Body of pancreas (tissue), 4 donors: ENCODE data around the gene MAP7D2.

Experiments
- CTCF ChIP-seq, 7 experiments: fragments of 450-650 bp in 4 of 7; fragments of 200-600 bp in 3 of 7; sonication (generic) in 3 of 7; IDR thresholded peaks; one replicate each; pipeline ENCODE4 v1.5.1; 2016 to 2019; ENCODE audit warnings: antibody characterized with exemption in 7 of 7
- POLR2A ChIP-seq, 3 donors: fragments of 450-650 bp; IDR thresholded peaks; one replicate each; pipeline ENCODE4 v1.6.1; 2016; ENCODE audit warnings: antibody characterized with exemption in 3 of 3, mild to moderate bottlenecking in 2 of 3

GRCh38 chrX:20063153-20063552, 53.6 kb downstream of the MAP7D2 start:
- no peak for TF ChIP-seq CTCF (IDR thresholded peaks at IDR 0.05)
- no peak for TF ChIP-seq POLR2A (IDR thresholded peaks at IDR 0.05)
